Thoracic aorta (tissue), 2 donors: ENCODE data around the gene PPM1K. TPM values are rescaled to one million over a fixed set of nuclear protein-coding genes. Genes with fewer than 3 reads are reported as not detected.

Source experiments
- ATAC-seq: fragments of 150-250 bp; one replicate; pipeline ENCODE4 v1.8.0; 2017; ENCODE audit warnings: low read depth; ENCODE audit not compliant: insufficient number of reproducible peaks, low FRiP score
- DNase-seq: peaks from one replicate; pipeline ENCODE4 v3.0.0-alpha.2; 2020; ENCODE audit warnings: low spot score
- H3K27ac ChIP-seq, 2 donors: fragments of 200-600 bp; sonication (generic); 1 replicate in 1 of 2; 2 replicates in 1 of 2; pipeline ENCODE4 v1.5.1; 2016; ENCODE audit warnings: mild to moderate bottlenecking in 2 of 2, moderate library complexity in 2 of 2
- H3K27me3 ChIP-seq: fragments of 200-600 bp; sonication (generic); replicated peaks from 2 replicates; pipeline ENCODE4 v1.6.0; 2016; ENCODE audit warnings: mild to moderate bottlenecking; ENCODE audit not compliant: insufficient read depth
- H3K36me3 ChIP-seq: fragments of 200-600 bp; sonication (generic); one replicate; pipeline ENCODE4 v1.5.1; 2016
- H3K4me1 ChIP-seq, 2 donors: fragments of 200-600 bp; sonication (generic); 1 replicate in 1 of 2; 2 replicates in 1 of 2; pipeline versions ENCODE4 v1.5.1 to v1.6.0; 2016; ENCODE audit warnings: low read depth in 2 of 2, mild to moderate bottlenecking in 1 of 2; ENCODE audit not compliant: control insufficient read depth in 1 of 2
- H3K4me3 ChIP-seq: fragments of 200-600 bp; sonication (generic); 2 replicates; pipeline ENCODE4 v1.5.1; 2016; ENCODE audit warnings: mild to moderate bottlenecking
- H3K9me3 ChIP-seq: fragments of 200-600 bp; sonication (generic); 2 replicates; pipeline ENCODE4 v1.5.1; 2016
- CTCF ChIP-seq: fragments of 200-600 bp; sonication (generic); IDR thresholded peaks from one replicate; pipeline ENCODE4 v1.5.1; 2019; ENCODE audit warnings: antibody characterized with exemption
- total RNA-seq, 2 donors: library from RNA; depleted of rRNA; stranded (reverse); fragments of >200 nt; gene quantifications; one replicate each; pipeline versions ENCODE4 v1.1.0 to v1.2.3, GENCODE V29; 2016

Gene PPM1K
- total RNA-seq, 2 donors from 2014 or later, result 66.3 to 70.8 TPM

DNA sequence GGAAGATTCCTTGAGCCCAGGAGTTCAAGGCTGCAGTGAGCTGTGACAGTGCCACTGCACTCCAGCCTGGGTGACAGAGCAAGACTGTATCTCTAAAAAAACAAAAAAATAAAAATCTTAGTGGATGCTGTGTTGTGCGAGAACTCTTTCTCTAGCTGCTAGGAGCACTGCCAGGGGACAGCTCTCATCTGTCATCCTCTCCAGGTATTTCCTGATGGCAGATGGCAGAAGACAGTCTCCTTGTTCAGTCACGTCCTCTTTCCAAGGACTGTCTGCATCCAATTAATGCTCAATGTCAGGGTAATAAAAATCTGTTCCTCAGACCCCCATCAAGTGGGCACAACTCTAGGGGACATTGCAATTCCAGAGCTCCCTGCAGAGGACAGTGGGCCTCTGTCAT lies 29.2 kb downstream of the PPM1K start:
- DNase-seq (no peak), ATAC-seq (no peak)
- H3K4me1 ChIP-seq, result no peaks in the 10 kb centered on the region
- H3K27ac ChIP-seq, result no peak overlapping the region
- TF ChIP-seq CTCF, result no peak
- no peak overlapping the region for H3K4me3 ChIP-seq
- H3K27me3 ChIP-seq, result no peaks in the 10 kb centered on the region
- no peaks in the 10 kb centered on the region for H3K36me3 ChIP-seq
- H3K9me3 ChIP-seq, result no peaks in the 10 kb centered on the region

DNA sequence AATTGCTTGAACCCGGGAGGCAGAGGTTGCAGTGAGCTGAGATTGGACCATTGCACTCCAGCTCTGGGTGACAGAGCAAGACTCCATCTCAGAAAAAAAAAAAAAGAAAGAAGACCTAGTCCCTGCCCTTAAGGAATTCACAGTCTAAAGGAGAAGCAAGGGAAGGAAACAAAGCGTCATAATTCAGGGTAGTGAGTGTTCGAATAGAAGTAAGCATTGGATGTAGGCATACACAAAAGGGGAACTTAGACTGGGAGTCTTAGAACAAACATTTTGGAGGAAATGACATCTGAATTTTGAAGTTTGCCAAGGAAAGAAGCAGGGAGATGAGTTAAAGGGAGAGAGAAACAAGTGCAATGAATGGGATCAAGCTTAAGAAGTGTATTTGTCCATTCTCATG lies 32.4 kb downstream of the PPM1K start:
- no peak for TF ChIP-seq CTCF
- DNase-seq (no peak), ATAC-seq (no peak)
- no peaks in the 10 kb centered on the region for H3K27me3 ChIP-seq
- H3K4me3 ChIP-seq, result no peak overlapping the region
- H3K9me3 ChIP-seq, result no peaks in the 10 kb centered on the region
- H3K36me3 ChIP-seq, result no peaks in the 10 kb centered on the region
- H3K4me1 ChIP-seq, result no peaks in the 10 kb centered on the region
- no peak overlapping the region for H3K27ac ChIP-seq

DNA sequence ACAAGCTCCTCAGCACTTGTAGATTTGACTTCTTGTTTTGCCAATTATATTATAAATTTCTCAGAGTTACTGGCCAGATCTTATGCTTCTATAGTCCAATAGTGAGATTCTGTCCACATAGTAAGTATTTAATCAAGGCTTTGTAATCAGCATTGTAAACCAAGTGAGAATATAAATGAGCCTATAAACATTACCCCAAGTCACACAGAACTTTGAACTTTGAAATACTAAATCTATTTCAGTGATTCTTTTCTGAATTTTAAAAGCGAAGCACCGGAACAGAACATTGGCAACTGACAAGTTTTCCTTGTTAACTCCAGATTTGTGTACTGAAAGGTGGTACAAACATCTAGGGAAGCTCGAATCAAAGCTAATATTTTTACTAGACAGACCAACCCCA lies 37.2 kb downstream of the PPM1K start:
- no peak for DNase-seq
- no peaks in the 10 kb centered on the region for H3K27me3 ChIP-seq
- TF ChIP-seq CTCF, result no peak
- ATAC-seq, result no peak
- no peak overlapping the region for H3K27ac ChIP-seq
- H3K4me3 ChIP-seq, result no peak overlapping the region
- no peaks in the 10 kb centered on the region for H3K9me3 ChIP-seq
- no peaks in the 10 kb centered on the region for H3K36me3 ChIP-seq
- H3K4me1 ChIP-seq, result no peaks in the 10 kb centered on the region

DNA sequence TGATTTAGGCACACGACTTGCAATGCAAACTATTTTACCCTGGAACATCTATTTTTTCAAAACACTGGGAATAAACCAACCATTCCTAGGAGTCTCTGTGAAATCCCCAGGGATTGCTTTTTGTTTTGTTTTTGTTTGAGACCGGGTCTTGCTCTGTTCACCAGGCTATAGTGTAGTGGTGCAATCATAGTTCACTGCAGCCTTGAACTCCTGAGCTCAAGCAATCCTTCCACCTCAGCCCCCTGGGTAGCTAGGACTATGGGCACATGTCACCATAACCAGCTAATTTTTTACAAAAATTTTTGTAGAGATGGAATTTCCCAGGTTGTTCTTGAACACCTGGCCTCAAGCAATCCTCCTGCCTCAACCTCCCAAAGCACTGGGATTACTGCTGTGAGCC lies 37.8 kb downstream of the PPM1K start:
- ATAC-seq (no peak), DNase-seq (no peak)
- Histone ChIP-seq H3K27me3 (no peaks in the 10 kb centered on the region), H3K4me3 (no peak overlapping the region), H3K9me3 (no peaks in the 10 kb centered on the region), H3K36me3 (no peaks in the 10 kb centered on the region), H3K4me1 (no peaks in the 10 kb centered on the region), H3K27ac (no peak overlapping the region)
- TF ChIP-seq CTCF, result no peak

DNA sequence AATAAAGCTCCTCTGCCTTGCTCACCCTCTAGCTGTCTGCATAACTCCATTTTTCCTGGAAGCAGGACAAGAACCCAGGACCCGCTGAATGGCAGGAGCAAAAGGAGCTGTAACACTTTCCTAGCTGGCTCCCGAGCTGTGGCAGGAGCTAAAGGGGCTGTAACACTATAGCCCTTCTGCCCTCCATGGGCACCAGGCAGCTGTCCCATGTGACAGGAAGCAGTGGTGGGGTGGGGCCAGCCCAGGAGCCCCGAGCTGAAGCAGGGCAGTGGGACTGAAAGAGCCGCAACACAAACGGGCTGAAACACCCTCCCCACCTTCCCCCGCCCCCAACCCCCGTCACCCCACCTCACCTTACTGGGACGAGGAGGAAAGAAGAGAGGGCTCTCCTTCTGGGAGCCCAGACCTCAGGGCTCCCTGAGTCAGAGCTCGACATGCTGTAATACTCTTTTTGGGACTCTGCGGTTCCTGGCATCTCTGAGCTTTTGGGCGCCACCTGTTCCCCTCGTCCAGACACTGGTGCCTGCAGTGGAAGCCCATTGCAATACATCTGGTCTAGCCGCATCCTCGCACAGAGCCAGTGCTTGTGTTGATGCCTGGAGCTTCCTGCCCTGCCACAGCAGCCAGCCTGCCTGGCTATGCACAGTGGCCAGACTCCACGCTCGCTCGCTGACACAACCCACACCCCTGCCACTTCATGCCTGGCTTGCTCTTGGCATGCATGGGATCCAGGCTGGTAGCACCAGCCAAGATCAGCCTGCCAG lies 39.4 kb downstream of the PPM1K start:
- DNase-seq (no peak), ATAC-seq (no peak)
- H3K9me3 ChIP-seq, result no peaks in the 10 kb centered on the region
- H3K36me3 ChIP-seq, result no peaks in the 10 kb centered on the region
- no peaks in the 10 kb centered on the region for H3K4me1 ChIP-seq
- no peak for TF ChIP-seq CTCF
- H3K4me3 ChIP-seq, result no peak overlapping the region
- H3K27ac ChIP-seq, result no peak overlapping the region
- no peaks in the 10 kb centered on the region for H3K27me3 ChIP-seq
